ENCODE measurements around the gene TLCD3A. TPM values are rescaled to one million over a fixed set of nuclear protein-coding genes. Genes with fewer than 3 reads are reported as not detected.
A peak's percentile ranks its signal among the peaks of the same experiment; 100 is the strongest.

Gene TLCD3A
- total RNA-seq, 1 experiment from 2014 or later = 21.6 TPM

GRCh38 chr17:751269-752001 lies 19.0 kb downstream of the TLCD3A start:
- H3K9me3 Mint-ChIP-seq = peaks cover 33% of the 10 kb centered on the region
- H3K27ac Mint-ChIP-seq = peak overlapping the region; percentile 71; the same call in 1 of the 2 replicates
- CTCF ChIA-PET = interaction anchor here (1.1 to 1.7 kb wide), 2 partner anchors 229 to 245 kb away, joined by 4 to 7 read pairs; partner anchors contain the start of genes NXN and TIMM22
- TF ChIP-seq ZNF317 (CRISPR knock-in tag; IDR thresholded peaks at IDR 0.05; ENCODE audit: borderline replicate concordance, low read depth) (peak; percentile 17; the same call in 1 of the 2 replicates), FOXP4 (CRISPR knock-in tag; IDR thresholded peaks at IDR 0.05) (0 out of 2 replicates have a peak, but pooled peaks have one; percentile 6), ZNF396 (CRISPR knock-in tag; IDR thresholded peaks at IDR 0.05; ENCODE audit: borderline replicate concordance) (no peak), CREB1 (CRISPR knock-in tag; IDR thresholded peaks at IDR 0.05) (no peak), IRF1 (CRISPR knock-in tag; IDR thresholded peaks at IDR 0.05) (no peak), ZNF423 (CRISPR knock-in tag; IDR thresholded peaks at IDR 0.05) (peak; percentile 81), USF1 (CRISPR knock-in tag; IDR thresholded peaks at IDR 0.05) (peak; percentile 44; the same call in 1 of the 2 replicates)
- TF ChIP-seq, protein P1, sequence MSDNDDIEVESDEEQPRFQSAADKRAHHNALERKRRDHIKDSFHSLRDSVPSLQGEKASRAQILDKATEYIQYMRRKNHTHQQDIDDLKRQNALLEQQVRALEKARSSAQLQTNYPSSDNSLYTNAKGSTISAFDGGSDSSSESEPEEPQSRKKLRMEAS (CRISPR knock-in tag; IDR thresholded peaks at IDR 0.05) = 0 out of 2 replicates have a peak, but pooled peaks have one; percentile 37
- H3K4me1 Mint-ChIP-seq = peaks cover 24% of the 10 kb centered on the region
- ATAC-seq = no peak
- POLR2A ChIA-PET = no interaction called here
- peaks cover 55% of the 10 kb centered on the region for H3K36me3 Mint-ChIP-seq
- H3K27me3 Mint-ChIP-seq (ENCODE audit: low read depth) = no peaks in the 10 kb centered on the region
- peak; percentile 16 for DNase-seq (ENCODE audit: low spot score)
- H3K4me3 Mint-ChIP-seq = peak overlapping the region; percentile 94

GRCh38 chr17:752002-752619 lies 19.7 kb downstream of the TLCD3A start, which contains the start of gene GEMIN4:
GEMIN4 (minus strand) TSS chr17:752264; CDS start chr17:752142, 122 bp downstream.
- Mint-ChIP-seq H3K27ac (peak within 1 kb of the TSS; percentile 94), H3K36me3 (peaks cover 55% of the 10 kb centered on the region), H3K4me3 (peak within 1 kb of the TSS; percentile 94), H3K4me1 (peaks cover 25% of the 10 kb centered on the region), H3K9me3 (peaks cover 33% of the 10 kb centered on the region), H3K27me3 (ENCODE audit: low read depth) (no peaks in the 10 kb centered on the region)
- DNase-seq (ENCODE audit: low spot score) (peak; percentile 96), ATAC-seq (peak; percentile 93)
- CTCF ChIA-PET = interaction anchor here (0.5 to 1.5 kb wide), 16 partner anchors 10 to 340 kb away, joined by 3 to 10 read pairs (median 4); partner anchors contain the start of genes NXN, TIMM22 and VPS53
- POLR2A ChIA-PET = no interaction called here
- TF ChIP-seq USF1 (CRISPR knock-in tag; IDR thresholded peaks at IDR 0.05) (peak; percentile 57; the same call in 1 of the 2 replicates), HMGXB4 (CRISPR knock-in tag; IDR thresholded peaks at IDR 0.05) (peak; percentile 85; the same call in 1 of the 2 replicates), E2F1 (CRISPR knock-in tag; IDR thresholded peaks at IDR 0.05) (no peak; the same call in 1 of the 2 replicates), SMAD3 (CRISPR knock-in tag; IDR thresholded peaks at IDR 0.05; ENCODE audit: borderline replicate concordance) (no peak), AFF4 (CRISPR knock-in tag; IDR thresholded peaks at IDR 0.05; ENCODE audit: borderline replicate concordance) (no peak), ZNF317 (CRISPR knock-in tag; IDR thresholded peaks at IDR 0.05; ENCODE audit: borderline replicate concordance, low read depth) (no peak), TP53 (CRISPR knock-in tag; IDR thresholded peaks at IDR 0.05) (no peak; the same call in 1 of the 2 replicates)
- TF ChIP-seq, protein P2, sequence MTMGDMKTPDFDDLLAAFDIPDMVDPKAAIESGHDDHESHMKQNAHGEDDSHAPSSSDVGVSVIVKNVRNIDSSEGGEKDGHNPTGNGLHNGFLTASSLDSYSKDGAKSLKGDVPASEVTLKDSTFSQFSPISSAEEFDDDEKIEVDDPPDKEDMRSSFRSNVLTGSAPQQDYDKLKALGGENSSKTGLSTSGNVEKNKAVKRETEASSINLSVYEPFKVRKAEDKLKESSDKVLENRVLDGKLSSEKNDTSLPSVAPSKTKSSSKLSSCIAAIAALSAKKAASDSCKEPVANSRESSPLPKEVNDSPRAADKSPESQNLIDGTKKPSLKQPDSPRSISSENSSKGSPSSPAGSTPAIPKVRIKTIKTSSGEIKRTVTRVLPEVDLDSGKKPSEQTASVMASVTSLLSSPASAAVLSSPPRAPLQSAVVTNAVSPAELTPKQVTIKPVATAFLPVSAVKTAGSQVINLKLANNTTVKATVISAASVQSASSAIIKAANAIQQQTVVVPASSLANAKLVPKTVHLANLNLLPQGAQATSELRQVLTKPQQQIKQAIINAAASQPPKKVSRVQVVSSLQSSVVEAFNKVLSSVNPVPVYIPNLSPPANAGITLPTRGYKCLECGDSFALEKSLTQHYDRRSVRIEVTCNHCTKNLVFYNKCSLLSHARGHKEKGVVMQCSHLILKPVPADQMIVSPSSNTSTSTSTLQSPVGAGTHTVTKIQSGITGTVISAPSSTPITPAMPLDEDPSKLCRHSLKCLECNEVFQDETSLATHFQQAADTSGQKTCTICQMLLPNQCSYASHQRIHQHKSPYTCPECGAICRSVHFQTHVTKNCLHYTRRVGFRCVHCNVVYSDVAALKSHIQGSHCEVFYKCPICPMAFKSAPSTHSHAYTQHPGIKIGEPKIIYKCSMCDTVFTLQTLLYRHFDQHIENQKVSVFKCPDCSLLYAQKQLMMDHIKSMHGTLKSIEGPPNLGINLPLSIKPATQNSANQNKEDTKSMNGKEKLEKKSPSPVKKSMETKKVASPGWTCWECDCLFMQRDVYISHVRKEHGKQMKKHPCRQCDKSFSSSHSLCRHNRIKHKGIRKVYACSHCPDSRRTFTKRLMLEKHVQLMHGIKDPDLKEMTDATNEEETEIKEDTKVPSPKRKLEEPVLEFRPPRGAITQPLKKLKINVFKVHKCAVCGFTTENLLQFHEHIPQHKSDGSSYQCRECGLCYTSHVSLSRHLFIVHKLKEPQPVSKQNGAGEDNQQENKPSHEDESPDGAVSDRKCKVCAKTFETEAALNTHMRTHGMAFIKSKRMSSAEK (CRISPR knock-in tag; IDR thresholded peaks at IDR 0.05; ENCODE audit: borderline replicate concordance) = no peak

Measured in WTC11 (cell line).